Gastrocnemius medialis (tissue), 4 donors: Measurements from ENCODE around the gene RHEX.

Experiments used
- CTCF ChIP-seq, 5 experiments: fragments of 450-650 bp in 3 of 5; fragments of 200-600 bp in 2 of 5; sonication (generic) in 2 of 5; IDR thresholded peaks in 4 of 5; conservative IDR thresholded peaks in 1 of 5; 1 replicate in 4 of 5; 2 replicates in 1 of 5; pipeline ENCODE4 v1.5.1; 2016 to 2019; ENCODE audit warnings: antibody characterized with exemption in 5 of 5, mild to moderate bottlenecking in 3 of 5, moderate library complexity in 3 of 5
- POLR2A ChIP-seq, 2 donors: fragments of 450-650 bp; IDR thresholded peaks; one replicate each; pipeline ENCODE4 v1.6.1; 2017; ENCODE audit warnings: antibody characterized with exemption in 2 of 2, mild to moderate bottlenecking in 2 of 2, moderate library complexity in 2 of 2

- TF ChIP-seq CTCF (IDR thresholded peaks at IDR 0.05 in 4 of 5, conservative IDR thresholded peaks at IDR 0.05 in 1 of 5) (no peak), POLR2A (IDR thresholded peaks at IDR 0.05) (no peak)
Observed at GRCh38 chr1:206135248-206135647, 82.3 kb downstream of the RHEX start.
